ENCODE results near the gene CACNA1E.

DNA sequence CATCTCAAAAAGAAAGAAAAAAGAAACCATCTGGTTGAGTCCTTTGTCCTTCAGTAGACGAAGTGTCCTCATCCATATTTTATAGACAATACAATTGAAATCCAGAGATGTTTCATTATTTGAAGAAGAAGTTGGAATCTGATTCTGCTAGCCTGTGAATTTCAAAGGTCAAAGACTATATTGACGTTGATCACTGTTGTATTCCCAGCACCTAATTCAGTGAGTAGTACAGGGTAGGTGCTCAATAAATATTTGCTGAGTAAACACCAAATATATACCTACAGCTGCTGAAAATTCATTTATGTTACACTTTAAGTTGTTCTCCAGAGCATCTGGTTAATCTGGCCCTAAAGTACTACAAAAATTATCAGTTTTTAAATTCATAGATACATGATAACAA, 135.2 kb downstream of the CACNA1E start:
- TF ChIP-seq, protein P1, sequence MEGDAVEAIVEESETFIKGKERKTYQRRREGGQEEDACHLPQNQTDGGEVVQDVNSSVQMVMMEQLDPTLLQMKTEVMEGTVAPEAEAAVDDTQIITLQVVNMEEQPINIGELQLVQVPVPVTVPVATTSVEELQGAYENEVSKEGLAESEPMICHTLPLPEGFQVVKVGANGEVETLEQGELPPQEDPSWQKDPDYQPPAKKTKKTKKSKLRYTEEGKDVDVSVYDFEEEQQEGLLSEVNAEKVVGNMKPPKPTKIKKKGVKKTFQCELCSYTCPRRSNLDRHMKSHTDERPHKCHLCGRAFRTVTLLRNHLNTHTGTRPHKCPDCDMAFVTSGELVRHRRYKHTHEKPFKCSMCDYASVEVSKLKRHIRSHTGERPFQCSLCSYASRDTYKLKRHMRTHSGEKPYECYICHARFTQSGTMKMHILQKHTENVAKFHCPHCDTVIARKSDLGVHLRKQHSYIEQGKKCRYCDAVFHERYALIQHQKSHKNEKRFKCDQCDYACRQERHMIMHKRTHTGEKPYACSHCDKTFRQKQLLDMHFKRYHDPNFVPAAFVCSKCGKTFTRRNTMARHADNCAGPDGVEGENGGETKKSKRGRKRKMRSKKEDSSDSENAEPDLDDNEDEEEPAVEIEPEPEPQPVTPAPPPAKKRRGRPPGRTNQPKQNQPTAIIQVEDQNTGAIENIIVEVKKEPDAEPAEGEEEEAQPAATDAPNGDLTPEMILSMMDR (IDR thresholded peaks at IDR 0.05): no peak
- no peak for TF ChIP-seq POLR2A (IDR thresholded peaks at IDR 0.05)
